Gastroesophageal sphincter (tissue), 3 donors: ENCODE measurements around the gene CPSF4L.

Experiments
- CTCF ChIP-seq, 4 experiments: fragments of 200-600 bp in 2 of 4; fragments of 450-650 bp in 2 of 4; sonication (generic) in 1 of 4; IDR thresholded peaks; one replicate each; pipeline ENCODE4 v1.5.1; 2017 to 2019; ENCODE audit warnings: antibody characterized with exemption in 4 of 4, mild to moderate bottlenecking in 2 of 4, moderate library complexity in 2 of 4
- POLR2A ChIP-seq, 2 donors: fragments of 450-650 bp; IDR thresholded peaks; one replicate each; pipeline ENCODE4 v1.6.1; 2017; ENCODE audit warnings: antibody characterized with exemption in 2 of 2, mild to moderate bottlenecking in 2 of 2, moderate library complexity in 1 of 2

DNA sequence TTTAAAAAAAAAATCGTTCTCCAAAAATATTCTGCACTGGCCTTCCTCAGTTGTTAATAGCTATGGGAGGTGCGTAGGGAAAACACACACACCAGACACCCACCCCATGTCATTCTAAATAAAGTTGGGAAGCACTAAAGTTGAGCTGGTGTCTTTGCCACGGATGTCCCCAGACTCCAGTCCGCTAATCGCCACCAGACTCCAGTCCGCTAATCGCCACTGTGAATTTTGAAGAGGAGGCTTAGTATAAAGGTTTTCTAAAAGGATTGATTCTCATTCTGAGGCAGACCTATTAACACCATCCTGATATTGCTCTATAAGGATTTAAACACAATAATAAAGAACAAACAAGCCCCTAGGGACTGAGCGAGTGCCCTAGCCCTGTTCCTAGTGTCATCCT lies 22.7 kb upstream of the CPSF4L start:
- TF ChIP-seq CTCF (IDR thresholded peaks at IDR 0.05) (no peak), POLR2A (IDR thresholded peaks at IDR 0.05) (no peak)
